Pulmonary artery endothelial cell (primary cell): ENCODE data around the gene RBBP9. TPM values are rescaled to one million over a fixed set of nuclear protein-coding genes. Genes with fewer than 3 reads are reported as not detected.
"Not testable (repeated sequence)": the region's sequence is repeated elsewhere in the genome, so short reads cannot be mapped to it uniquely, and the experiment has no call there.

Experiments
- DNase-seq: peaks from one replicate; pipeline ENCODE4 v3.0.0-alpha.2; 2011; ENCODE audit warnings: low read depth, low spot score
- total RNA-seq: library from RNA; depleted of rRNA; stranded (reverse); fragments of >200 nt; gene quantifications from 2 replicates; pipeline ENCODE4 v1.2.3, GENCODE V29; 2014

RBBP9 gene
- 13.6 and 15.7 TPM in 2 replicates for total RNA-seq

DNA sequence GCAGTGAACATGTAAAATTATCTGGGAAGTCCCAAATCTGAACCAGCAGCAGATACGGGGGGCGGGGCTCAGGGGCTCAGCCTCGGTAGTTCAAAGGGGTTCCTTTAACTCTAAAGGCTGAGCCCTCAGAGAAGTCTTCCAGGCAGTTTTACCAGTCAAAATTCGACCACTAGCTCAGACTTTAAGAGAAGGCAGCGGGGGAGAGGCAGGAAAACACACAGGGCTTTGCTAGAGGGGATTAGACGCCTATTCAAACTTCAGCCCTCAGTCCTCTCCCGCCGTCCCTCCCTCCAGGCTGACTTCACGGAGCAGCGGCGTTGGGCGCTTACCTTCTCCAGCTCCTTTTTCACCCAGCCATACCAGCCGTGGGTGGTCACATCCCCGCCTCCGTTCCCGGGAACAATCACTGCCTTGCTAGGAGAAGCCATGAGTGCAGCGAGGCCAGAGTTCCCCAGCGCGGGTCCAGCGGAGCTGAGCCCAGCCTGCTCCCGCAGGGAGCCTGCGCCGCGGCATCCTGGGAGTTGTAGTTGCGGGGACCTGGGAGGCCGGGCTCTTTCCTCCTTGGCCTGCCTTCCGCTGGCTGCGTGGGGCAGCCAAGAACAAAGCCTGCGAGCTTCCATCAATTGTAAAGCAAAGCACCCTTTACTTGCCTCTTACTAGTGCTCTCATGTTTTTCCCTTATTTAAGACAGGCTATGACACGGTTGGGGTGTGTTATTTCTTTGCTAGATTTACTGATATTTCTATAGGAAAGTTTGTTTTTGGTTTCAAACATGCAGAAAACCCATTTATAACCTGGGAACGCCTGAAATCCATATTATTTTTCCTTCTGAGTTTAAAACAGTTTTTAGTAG is at the start of gene RBBP9:
Gene RBBP9, minus strand, starts transcription at position 486 of the 853 bp plus-strand sequence. Its CDS starts 58 bp downstream, at position 428.
- peak; percentile 30 for DNase-seq

DNA sequence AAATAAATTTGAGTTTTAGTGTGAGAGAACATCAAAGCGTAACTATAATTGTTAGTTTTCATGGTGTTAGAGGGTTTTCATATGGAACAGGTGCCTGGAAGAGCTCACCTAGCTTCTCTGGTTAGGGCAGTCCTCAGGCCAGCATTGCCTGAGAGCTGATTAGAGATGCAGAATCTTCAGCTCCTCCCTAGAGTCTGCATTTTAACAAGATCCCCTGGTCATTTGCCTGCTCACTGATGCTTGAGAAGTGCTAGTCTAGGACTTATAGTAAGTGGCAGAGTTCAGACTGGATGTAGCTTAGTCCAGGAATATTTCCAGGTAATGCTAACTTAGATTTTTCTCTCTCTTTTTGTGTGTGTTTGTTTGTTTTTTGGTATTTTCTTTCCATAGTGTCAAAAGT is 48.5 kb upstream of the RBBP9 start:
- no peak for DNase-seq

DNA sequence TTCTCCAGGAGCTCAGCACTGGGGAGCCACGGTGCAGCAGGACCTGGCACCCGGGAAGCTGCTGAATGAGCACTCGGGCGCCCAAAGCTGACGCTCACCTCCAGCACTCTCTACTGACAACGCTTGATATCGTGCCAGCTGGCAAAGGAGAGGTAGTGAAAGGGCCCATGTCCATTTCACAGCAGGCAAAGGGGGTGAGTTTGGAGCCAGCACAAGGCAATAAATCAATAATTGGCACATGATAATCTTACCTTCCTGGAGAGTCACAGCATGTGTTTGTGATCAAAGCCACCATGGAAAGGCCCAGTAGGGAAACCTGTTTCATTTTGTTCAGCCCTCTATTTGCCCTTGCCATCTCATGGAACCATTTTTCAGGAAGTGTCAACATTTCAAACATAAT is 46.9 kb upstream of the RBBP9 start:
- no peak for DNase-seq

DNA sequence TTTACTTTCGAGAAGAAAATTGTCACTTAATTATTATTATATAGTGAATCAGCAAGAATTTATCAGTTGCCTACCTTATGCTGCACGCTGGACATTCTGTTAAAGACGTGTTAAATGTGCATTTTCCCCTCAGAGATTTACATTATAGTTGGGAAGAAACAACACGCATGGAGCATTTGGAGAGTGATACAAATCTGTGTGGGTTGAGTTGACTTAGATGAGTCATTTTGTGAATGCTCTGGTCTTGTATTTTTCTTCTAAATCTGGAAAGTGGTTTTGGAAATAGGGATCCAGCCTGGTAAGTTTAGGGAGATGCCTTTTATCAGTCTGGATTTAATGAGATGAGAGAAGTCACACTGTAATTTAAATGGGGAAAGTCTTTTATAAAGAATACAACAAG is 46.2 kb upstream of the RBBP9 start:
- DNase-seq: no peak

DNA sequence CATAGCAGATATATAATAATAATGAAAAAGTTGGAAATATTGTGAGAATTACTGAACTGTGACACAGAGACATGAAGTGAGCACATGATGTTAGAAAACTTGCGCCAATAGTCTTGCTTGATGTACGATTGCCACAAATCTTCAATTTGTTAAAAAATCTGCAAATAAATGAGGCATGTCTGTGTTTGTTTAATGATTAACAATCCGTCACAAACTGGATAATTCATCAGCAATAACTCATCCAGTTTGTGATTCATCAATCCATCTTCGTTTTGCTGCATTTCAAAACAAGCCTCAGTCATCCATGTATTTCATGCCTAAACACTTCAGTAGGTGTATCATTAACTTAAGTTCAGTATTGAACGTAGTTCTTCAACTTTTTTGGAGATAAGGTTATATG is 44.7 kb upstream of the RBBP9 start:
- no peak for DNase-seq

DNA sequence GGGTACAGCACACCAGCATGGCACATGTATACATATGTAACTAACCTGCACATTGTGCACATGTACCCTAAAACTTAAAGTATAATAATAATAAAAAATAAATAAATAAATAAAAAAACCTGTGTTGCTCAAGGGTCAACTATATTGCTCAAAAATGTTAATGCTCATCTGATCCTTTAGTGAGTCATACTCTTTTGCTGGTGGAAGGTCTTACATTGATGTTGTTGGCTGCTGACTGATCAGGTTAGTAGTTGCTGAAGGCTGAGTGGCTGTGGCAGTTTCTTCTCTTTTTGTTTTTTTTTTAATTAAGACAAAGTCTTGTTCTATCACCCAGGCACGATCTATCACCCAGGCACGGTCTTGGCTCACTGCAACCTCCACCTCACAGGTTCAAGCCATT is 40.6 kb upstream of the RBBP9 start:
- no peak for DNase-seq

DNA sequence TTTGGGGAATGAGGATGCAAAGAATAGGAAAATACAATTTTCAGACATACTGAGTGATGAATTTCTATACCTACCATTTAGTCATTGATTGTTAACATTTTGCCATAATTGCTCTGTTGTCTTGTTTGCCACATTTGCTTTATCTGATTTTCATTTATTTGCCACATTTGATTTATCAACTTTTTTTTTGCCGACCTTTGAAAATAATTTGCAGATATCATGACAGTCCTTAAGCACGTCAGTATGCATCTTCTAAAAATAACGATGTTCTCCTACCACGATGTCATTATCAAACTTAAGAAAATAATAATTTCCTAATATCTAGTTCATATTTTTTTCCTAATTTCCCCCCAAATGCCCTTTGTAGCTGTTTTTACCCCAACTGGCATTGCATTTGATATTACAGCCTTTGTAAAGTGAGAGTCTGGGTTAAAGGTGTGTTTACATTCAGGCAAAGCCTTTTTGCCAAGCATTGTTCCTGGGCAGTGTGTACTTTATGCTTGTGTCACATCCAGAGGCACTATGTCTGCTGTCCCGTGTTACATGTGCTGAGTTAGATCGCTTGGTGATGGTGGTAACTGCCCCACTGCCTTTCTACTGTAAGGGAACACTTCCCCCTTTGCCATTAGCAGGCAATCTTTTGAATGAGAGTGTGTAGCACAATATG is 37.1 kb upstream of the RBBP9 start:
- no peak for DNase-seq

DNA sequence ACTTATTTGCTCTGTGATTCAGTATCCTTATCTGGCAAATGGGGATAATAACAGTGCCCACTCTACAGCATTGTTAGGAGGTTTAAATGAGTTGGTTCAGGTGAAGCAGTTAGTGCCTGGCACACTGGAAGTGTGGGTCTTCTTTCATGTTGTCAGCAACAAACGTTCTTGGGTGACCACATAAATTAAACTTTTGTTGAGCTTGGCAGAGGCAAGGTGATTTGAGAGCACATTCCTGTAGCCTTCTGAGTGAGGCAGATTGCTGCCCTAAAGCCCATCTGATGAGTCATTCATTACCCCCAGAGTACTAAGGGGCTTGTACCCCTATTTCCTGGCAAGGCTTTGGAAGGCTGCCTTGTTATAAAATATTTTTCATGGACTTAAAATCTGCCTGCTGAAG is 36.5 kb upstream of the RBBP9 start:
- DNase-seq: no peak

DNA sequence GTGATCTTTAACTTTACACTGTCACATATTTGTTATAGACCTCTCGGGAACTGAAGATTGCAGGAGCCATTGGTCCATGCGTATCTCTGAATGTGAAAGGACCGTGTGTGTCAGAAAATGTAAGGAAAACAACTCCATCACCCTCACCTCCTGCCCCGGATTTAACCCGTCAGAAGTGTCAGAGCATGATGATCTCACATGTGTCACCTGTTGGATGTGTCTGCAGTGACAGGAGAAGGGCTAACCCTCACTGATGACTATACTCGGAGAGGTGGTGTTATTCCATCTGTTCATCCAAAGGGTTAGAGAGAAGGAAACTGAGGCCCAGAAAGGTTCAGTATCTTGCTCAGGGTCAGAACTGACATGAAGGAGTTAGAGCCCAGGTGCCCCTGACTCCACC is 35.6 kb upstream of the RBBP9 start:
- no peak for DNase-seq

DNA sequence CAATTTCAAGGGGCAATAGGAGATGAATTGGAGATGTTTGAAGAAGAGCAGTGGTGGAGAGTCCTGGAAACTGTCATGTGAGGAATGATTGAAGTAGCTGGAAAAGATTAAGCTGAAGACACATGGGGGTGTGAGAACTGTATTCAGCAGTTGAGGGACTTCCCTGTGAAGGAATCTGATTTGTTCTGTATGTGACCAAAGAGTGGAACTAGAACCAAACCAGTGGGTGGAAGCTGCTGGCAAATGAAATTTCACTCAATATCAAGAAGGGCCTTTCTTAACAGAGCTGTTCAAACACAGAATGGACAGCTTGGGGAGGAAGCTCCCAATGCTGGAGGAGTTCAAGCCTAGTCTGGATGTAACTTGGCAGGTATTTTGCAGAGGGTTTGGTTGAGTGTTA is 32.0 kb upstream of the RBBP9 start:
- no peak for DNase-seq

DNA sequence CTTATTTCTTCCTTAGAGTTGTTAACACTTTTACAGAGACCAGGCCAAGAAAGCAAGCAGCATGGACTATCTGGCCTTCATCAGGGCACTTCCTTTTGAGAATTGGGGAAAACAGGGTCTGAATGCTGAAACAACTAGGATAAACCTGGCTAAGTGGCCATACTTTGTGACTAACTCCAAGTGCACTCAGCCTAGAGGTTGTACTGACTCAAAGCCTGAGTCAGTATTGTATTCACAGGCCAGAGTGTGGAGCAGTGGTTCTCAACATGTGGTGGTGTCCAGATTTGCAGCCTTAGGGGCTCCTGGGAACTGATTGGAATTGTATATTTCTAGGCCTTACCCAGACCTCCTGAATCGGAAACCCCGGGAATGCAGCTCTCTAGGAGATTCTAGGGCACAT is 30.8 kb upstream of the RBBP9 start:
- no peak for DNase-seq

DNA sequence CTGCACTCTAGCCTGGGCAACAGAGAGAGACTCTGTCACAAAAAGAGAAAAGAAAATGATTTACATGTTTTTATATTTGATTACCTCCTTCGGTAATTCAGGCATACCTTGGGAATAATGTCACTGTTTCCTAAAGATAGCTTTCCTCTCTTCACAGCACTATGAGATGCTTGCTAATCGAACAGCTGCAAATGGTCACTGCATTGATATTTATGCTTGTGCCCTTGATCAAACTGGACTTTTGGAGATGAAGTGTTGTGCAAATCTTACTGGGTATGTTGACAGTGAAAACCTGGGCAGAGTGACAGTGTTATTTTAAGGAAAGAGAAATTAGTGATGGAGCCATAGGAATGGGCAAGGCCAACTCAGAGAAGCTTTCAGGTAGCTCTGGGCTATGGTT is 30.3 kb upstream of the RBBP9 start:
- DNase-seq: no peak

DNA sequence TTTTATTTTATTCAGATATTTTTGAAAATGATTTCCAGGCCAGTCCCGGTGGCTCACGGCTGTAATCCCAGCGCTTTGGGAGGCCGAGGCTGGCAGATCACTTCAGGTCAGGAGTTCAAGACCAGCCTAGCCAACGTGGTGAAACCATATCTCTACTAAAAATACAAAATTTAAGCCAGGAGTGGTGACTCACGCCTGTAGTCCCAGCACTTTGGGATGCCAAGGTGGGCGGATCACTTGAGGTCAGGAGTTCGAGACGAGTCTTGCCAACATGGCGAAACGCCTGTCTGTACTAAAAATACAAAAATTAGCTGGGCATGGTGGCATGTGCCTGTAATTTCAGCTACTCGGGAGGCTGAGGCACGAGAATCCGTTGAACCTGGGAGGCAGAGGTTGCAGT is 29.7 kb upstream of the RBBP9 start:
- DNase-seq: not testable (repeated sequence)

DNA sequence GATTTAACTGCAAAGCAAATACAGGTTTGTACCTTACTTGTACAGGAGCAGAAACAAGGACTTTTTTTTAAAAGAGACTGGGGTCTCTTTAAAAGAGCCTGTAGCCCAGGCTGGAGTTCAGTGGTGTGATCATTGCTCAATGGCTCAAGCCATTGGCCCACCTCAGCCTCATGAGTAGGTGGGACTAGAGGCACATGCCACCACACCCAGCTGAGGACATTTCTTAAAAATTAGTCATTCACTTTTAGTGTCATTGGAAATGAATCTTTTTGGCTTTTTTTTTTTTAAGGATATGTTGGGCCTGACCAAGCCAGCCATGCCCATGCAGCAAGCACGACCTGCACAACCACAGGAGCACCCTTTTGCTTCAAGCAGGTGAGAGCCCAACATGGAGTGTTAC is 27.6 kb upstream of the RBBP9 start:
- DNase-seq: no peak

DNA sequence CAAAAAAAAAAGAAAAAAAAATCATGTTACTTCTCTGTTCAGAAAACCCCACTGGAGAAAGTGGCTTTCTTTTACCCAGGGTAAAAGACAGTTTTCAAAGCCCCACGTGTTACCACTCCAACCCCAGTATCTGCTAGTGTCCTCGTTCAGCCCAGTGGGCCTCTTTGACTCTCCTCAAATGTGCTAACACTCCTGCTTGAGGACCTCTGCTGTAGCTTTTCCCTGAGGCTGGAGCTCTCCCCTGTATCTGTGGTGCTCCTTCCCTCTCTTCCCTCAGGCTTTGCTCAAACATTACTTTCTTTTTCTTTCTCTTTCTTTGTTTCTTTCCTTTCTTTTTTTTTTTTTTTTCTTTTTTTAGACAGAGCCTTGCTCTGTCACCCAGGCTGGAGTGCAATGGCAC is 26.0 kb upstream of the RBBP9 start:
- no peak for DNase-seq

DNA sequence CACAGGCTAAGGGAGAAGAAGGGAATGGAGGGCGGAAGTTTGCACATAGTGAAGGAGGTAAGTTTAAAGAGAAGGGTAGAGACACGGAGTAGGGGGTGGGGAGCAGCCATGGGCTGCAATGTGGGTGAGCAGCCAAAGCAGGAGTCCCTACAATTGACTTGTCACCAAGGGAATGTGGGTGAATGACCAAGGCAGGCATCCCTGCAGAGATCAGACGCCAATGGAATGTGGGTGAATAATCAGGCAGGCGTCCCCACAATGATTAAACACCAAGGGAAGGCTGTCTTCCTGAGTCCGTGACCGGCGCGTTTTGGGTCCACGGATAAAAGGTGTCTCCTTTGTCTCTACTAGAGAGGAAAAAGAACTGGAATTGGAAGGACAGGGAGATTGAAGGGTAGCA is 25.0 kb upstream of the RBBP9 start:
- DNase-seq: not testable (repeated sequence)

DNA sequence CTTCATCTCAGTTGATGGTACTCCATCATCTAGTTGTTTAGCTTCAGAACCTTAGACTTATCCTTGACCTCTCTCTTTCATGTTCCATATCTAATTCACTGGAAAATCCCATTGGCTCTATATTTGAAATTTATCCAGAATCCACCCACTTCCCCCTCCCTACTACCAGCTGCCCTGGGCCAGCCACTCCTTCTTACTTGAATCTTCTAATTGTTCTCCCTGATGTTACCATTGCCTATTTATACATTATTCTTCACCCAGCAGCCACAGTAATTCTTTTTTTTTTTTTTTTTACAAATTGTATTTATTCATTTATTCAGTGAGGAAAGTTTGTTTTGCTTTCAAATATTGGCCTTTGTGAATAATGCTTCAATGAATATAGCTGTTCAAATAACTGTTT is 18.9 kb upstream of the RBBP9 start:
- no peak for DNase-seq

DNA sequence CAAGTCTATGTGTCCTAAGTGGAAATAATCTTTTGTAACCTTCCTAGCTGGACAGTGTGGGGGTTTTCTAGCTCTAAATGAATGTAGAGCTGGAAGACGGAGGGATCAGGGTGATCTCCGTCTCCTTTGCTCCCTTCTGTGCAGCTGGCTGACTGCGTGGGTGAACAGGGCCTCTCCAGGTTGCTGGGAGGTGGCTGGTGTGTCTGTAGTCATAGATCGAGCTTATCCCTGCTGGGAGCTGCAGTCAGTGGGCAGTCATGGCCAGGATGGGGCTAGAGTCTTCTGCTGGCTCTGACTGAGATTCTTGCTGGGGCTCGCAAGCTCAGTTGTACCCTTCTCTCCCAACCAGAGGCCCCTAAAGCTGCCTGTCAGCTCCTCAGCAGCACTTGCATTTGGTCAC is 17.1 kb upstream of the RBBP9 start:
- DNase-seq: no peak

DNA sequence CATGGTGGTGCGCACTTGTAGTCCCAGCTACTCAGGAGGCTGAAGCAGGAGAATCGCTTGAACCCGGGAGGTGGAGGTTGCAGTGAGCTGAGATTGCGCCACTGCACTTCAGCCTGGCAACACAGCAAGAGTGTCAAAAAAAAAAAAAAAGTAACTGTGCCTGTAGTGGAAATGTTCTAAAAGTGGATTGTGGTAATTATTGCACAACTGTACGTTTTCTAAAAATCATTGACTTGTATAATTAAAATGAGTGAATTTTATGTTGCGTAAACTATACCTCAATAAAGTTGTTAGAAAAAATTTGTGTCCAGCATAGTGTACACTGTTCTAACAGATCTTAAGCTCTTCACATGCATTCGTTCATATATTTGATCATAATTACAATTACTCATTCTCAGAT is 16.2 kb upstream of the RBBP9 start:
- DNase-seq: no peak

DNA sequence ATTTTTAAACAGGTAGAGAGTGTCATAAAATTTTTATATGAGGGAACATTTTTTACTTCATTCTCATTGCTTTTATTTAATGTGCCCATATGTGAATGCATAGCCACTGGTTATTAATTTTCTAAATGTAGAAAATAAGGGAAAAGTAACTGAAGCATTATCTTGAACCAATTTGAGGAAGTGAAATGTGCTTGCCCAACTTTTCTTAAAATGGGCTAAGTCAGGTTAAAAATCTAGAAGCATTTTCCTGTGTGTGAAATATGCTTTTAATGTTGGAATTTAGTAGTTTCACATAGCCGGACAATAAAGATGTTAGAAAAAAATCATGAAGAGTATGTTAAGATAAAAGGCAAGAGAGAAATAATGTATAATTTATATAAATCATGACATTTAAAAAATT is 14.5 kb upstream of the RBBP9 start:
- no peak for DNase-seq

DNA sequence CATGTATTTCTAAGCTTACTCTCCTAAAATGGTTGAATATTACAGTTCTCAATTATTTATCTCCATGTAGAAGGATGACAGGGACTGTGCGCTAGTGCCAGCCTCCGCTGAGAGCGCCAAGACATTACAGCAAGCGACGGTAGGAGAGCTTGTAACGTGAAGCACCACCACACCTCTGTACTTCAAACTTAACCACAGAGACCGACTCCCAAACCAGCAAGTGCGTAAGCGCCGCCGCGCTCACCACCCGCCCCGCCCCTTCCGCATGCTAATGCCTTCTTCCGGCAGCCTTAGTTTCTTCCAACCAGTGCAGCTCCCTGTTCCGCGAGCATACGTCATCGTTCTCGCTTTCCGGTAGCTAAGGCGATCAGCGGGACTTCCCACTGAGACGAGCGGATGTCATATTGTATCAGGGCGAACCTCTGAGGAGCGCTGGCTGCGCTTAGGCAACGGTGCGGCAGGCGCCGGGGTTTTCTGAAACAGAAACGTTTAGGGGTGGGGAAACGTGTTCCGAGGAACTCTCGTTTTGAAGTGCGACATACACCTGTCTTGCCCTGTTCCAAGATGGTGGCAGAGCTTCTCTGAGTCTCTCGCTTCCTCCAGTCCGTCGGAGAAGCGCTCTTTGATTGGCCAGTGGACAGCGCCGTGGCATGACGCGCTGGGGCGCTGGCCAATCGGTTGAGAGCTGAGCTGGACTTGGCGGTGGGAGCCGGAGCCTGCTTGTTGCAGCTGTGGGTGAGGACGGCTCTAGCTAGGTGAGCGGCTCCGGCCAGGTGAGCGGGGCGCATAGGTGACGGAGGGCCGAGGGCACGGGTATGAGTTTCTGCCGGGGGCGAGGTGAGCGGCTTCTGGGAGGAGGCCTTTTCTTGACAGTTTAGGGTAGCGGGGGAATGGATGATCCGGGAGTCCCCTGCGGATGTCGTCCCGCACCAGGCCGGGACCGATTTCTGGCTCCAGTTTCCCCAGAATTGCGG is 10.5 kb upstream of the RBBP9 start, which contains the start of gene SEC23B:
Gene SEC23B, plus strand, starts transcription at position 723 of the 974 bp plus-strand sequence. CDS start 2,896 bp downstream, outside the sequence.
- peak; percentile 92 for DNase-seq

DNA sequence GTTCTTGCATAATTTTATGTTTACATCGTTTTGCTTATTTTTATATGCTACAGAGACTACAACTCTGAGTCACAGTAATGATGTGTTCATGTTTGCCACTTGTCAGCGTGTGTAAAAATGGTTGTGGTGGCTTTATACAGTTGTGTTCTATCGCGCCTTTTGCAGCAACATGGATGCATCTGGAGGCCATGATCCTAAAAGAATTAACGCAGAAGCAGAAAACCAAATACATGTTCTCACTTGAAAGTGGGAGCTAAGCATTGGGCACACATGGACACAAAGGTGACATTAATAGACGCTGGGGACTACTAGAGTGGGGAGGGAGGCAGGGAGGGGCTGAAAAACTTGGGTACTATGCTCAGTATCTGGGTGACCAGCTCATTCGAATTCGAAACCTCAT is 9.7 kb upstream of the RBBP9 start:
- DNase-seq: no peak
